ENCODE data around the gene VAC14.
A peak's percentile ranks its signal among the peaks of the same experiment; 100 is the strongest.

Gene VAC14

DNA sequence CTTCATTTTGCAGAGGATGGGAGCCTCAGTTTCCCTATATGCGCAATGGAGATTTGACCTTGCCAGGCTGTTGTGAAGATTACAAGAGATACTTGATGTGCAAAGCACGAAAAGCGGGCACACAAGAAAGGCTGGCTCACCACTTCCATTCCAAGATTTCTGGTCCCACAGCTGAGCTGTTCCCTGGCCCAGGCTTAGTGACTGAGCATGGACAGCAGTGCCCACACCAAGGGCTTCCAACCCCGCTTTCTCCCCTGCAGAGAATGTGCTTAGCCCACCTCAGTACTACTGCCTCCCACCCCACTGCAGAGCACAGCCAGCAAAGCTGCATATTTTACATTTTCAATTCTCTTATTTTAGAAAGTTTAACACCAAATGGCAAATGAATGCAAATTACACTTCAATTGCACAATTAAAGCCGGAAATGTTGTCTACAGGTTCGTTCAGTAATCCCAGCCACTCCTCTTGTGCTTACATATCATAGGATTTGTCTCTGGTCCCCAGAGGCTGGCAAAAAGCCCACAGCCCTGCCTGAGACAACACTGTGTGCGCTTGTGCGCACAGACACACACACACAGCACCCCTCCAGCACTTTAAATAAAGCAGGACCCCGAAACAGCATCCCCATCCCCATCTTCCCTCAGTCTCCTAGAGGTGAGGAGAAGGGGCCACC lies 51.8 kb downstream of the VAC14 start:
- no peak for DNase-seq (ENCODE audit: low spot score)
- Histone ChIP-seq H3K27ac (no peak overlapping the region), H3K4me3 (no peak overlapping the region)
- no peak for TF ChIP-seq CTCF (IDR thresholded peaks at IDR 0.05)

DNA sequence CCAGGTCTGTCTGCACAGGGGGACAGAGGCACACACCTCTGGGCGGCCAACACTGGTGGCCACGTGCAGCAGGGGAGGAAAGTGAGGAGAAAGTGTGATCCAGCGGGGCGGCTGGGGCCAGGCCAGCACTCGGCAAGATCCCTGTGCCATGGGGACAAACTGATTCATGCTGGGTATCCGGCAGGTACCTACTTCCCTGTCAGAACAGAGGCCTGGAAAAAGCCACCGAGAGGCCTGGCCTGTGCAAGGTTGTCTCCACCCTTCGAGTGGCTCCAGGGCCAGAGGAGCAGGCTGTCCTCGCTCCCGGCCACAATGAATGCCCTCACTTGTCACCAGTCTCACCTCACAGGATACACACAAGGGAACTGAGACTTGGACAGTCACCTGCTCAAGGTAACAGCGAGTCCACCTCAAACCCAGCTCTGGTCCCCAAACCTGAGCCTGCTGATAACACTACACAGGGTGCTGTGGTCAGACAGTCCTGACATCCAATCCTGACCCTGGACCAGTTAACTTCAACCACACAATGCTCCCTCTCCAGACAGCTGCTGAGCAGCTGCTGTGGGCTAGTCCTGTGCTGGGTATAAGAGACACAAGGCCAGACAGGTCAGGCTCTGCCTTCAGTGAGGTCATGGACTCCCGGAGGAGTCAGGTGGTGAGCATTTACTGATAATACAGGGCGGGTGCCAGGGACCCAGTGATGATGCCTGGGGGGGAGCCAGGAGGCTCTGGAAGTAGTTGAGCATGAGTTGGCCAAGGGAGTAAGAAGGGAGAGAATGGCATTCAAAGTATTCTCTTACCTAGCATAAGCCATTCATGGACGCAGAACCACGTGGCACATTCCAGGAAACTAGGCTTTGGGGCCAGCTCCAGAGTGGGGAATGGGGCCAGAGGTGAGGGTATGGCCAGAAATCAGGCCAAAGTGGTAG lies 53.0 kb downstream of the VAC14 start:
- TF ChIP-seq CTCF (IDR thresholded peaks at IDR 0.05), result no peak
- H3K27ac ChIP-seq, result peak overlapping the region in 1 of 2 donors; percentile 31
- DNase-seq (ENCODE audit: low spot score), result no peak
- H3K4me3 ChIP-seq, result no peak overlapping the region

- no peak for TF ChIP-seq CTCF (IDR thresholded peaks at IDR 0.05)
- H3K27ac ChIP-seq, result peak overlapping the region; percentile 91 to 92
- peak; percentile 85 for DNase-seq (ENCODE audit: low spot score)
- H3K4me3 ChIP-seq, result peak overlapping the region; percentile 18
These were observed 54.1 kb downstream of the VAC14 start for GRCh38 chr16:70746708-70747424.

DNA sequence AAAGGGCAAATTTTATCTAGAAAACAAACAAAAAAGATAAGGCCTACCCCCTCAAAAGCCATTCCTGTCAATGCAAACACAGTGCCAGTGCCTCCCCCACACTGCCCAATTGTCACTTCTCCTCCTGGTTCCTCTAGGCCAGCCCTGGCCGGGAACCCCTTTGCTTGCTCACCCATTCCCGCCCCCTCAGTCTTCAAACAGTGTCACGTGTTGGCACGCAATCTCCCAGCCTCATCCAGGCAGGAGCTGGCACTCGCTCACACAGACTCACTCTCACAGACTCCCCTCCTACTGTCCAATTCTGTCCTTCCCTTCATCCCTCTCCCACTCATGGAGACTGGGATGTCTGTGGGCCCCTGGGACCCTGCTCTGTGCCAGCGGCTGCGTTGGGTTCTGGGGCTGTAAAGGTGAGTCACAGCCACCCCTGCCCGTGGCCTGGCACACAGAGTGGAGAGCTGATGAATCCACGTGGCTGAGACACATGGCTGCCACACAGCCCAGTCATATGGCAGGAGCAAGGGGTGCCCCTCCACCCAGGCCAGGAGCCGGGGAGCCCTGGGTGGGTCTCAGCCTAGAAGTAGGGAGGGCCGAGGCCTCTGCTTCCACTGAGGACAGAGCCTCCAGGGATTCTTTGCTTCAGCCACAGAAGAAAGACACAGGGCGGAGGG lies 54.8 kb downstream of the VAC14 start:
- DNase-seq (ENCODE audit: low spot score), result peak; percentile 90
- peak overlapping the region; percentile 18 for H3K4me3 ChIP-seq
- TF ChIP-seq CTCF (IDR thresholded peaks at IDR 0.05), result no peak
- H3K27ac ChIP-seq, result peak overlapping the region; percentile 91 to 92

- Histone ChIP-seq H3K4me3 (no peak overlapping the region), H3K27ac (peak overlapping the region; percentile 91 to 92)
- TF ChIP-seq CTCF (IDR thresholded peaks at IDR 0.05), result no peak
- DNase-seq (ENCODE audit: low spot score), result no peak
These were observed 55.4 kb downstream of the VAC14 start for GRCh38 chr16:70745536-70746025.

- Histone ChIP-seq H3K4me3 (no peak overlapping the region), H3K27ac (no peak overlapping the region)
- DNase-seq (ENCODE audit: low spot score), result no peak
- TF ChIP-seq CTCF (IDR thresholded peaks at IDR 0.05), result no peak
These were observed 56.6 kb downstream of the VAC14 start for GRCh38 chr16:70744366-70744765.
